HEK293 (cell line): ENCODE measurements around the gene ZBTB20.

ENCODE experiments used
- CTCF ChIA-PET: fragments of 350-600 bp; formaldehyde crosslinking; extraction: SDS; loops from one replicate; lab custom pipeline; 2021; ENCODE audit warnings: antibody characterized with exemption; lab: Yijun Ruan, JAX
- POLR2A ChIA-PET: fragments of 300-600 bp; formaldehyde crosslinking; extraction: SDS; loops from one replicate; lab custom pipeline; 2020; ENCODE audit warnings: antibody characterized with exemption, inconsistent platforms; lab: Yijun Ruan, JAX
- H3K27ac ChIP-seq: fragments of 200-500 bp; sonication (Bioruptor generic); 2 replicates; pipeline ENCODE4 v1.5.1; 2014; ENCODE audit warnings: low read depth, low read length, control low read depth, inconsistent platforms; ENCODE audit errors: extremely low read depth
- H3K36me3 ChIP-seq, 2 experiments: fragments of 200-500 bp in 1 of 2; sonication (Bioruptor generic) in 1 of 2; 1 replicate in 1 of 2; 2 replicates in 1 of 2; pipeline ENCODE4 v1.5.1; 2014 to 2017; ENCODE audit warnings: inconsistent platforms in 2 of 2, low read length in 2 of 2; ENCODE audit not compliant: control insufficient read depth in 2 of 2, insufficient read depth in 1 of 2
- H3K4me1 ChIP-seq: fragments of 200-500 bp; sonication (Bioruptor generic); 2 replicates; pipeline ENCODE4 v1.5.1; 2014; ENCODE audit warnings: mild to moderate bottlenecking, low read length, inconsistent platforms; ENCODE audit not compliant: control insufficient read depth, insufficient read depth
- H3K4me3 ChIP-seq: 2 replicates; pipeline ENCODE4 v1.5.1; 2011; ENCODE audit warnings: low read depth, mild to moderate bottlenecking, control low read depth, low read length, moderate library complexity
- H3K9me3 ChIP-seq: fragments of 200-500 bp; sonication (Bioruptor generic); 2 replicates; pipeline ENCODE4 v1.5.1; 2014; ENCODE audit warnings: low read depth, low read length, inconsistent platforms; ENCODE audit not compliant: control insufficient read depth, insufficient read depth
- FEZF1 ChIP-seq: fragments of 450-650 bp; formaldehyde crosslinking; IDR thresholded peaks from 2 replicates; pipeline ENCODE4 v1.5.1; 2016; ENCODE audit warnings: missing biosample characterization, missing genetic modification characterization
- HOXD13 ChIP-seq: sonication (generic); formaldehyde crosslinking; IDR thresholded peaks from 2 replicates; pipeline ENCODE4 v1.8.0; 2022; ENCODE audit warnings: missing genetic modification reagents, borderline replicate concordance
- IKZF3 ChIP-seq: fragments of 450-650 bp; IDR thresholded peaks from 2 replicates; pipeline ENCODE4 v1.5.0; 2018; ENCODE audit warnings: missing biosample characterization, mild to moderate bottlenecking, missing genetic modification characterization, moderate library complexity
- MEIS1 ChIP-seq: sonication (generic); formaldehyde crosslinking; IDR thresholded peaks from 2 replicates; pipeline ENCODE4 v1.8.1; 2022; ENCODE audit warnings: missing genetic modification reagents, mild to moderate bottlenecking, borderline replicate concordance
- MYNN ChIP-seq: fragments of 450-650 bp; formaldehyde crosslinking; IDR thresholded peaks from 2 replicates; pipeline ENCODE4 v1.5.1; 2016; ENCODE audit warnings: missing biosample characterization, missing genetic modification characterization, borderline replicate concordance
- MZF1 ChIP-seq: fragments of 450-650 bp; formaldehyde crosslinking; IDR thresholded peaks from 2 replicates; pipeline ENCODE4 v1.5.1; 2017; ENCODE audit warnings: missing biosample characterization, missing genetic modification characterization, borderline replicate concordance
- RBAK ChIP-seq: fragments of 450-650 bp; formaldehyde crosslinking; IDR thresholded peaks from 2 replicates; pipeline ENCODE4 v1.5.1; 2016; ENCODE audit warnings: missing biosample characterization, missing genetic modification characterization
- ZBTB1 ChIP-seq: fragments of 450-650 bp; formaldehyde crosslinking; IDR thresholded peaks from 2 replicates; pipeline ENCODE4 v1.5.1; 2016; ENCODE audit warnings: missing biosample characterization, missing genetic modification characterization
- ZBTB7A ChIP-seq: fragments of 450-650 bp; formaldehyde crosslinking; IDR thresholded peaks from 2 replicates; pipeline ENCODE4 v1.5.1; 2016; ENCODE audit warnings: low read depth, missing biosample characterization, missing genetic modification characterization
- ZEB2 ChIP-seq: fragments of 450-650 bp; formaldehyde crosslinking; IDR thresholded peaks from 2 replicates; pipeline ENCODE4 v1.5.1; 2016; ENCODE audit warnings: missing biosample characterization, missing genetic modification characterization
- ZNF114 ChIP-seq: fragments of 450-650 bp; formaldehyde crosslinking; IDR thresholded peaks from 2 replicates; pipeline ENCODE4 v1.5.0; 2017; ENCODE audit warnings: missing biosample characterization, missing genetic modification characterization
- ZNF146 ChIP-seq: fragments of 450-650 bp; formaldehyde crosslinking; IDR thresholded peaks from 2 replicates; pipeline ENCODE4 v1.5.1; 2016; ENCODE audit warnings: missing biosample characterization, missing genetic modification characterization
- ZNF16 ChIP-seq: fragments of 450-650 bp; formaldehyde crosslinking; IDR thresholded peaks from 2 replicates; pipeline ENCODE4 v1.5.1; 2016; ENCODE audit warnings: low read depth, missing biosample characterization, missing genetic modification characterization
- ZNF366 ChIP-seq: fragments of 450-650 bp; formaldehyde crosslinking; conservative IDR thresholded peaks from 2 replicates; pipeline ENCODE4 v1.5.1; 2016; ENCODE audit warnings: missing biosample characterization, missing genetic modification characterization
- ZNF510 ChIP-seq: fragments of 450-650 bp; formaldehyde crosslinking; IDR thresholded peaks from 2 replicates; pipeline ENCODE4 v1.5.1; 2018; ENCODE audit warnings: mild to moderate bottlenecking, missing genetic modification characterization, missing biosample characterization; ENCODE audit not compliant: insufficient replicate concordance
- ZNF514 ChIP-seq: fragments of 450-650 bp; formaldehyde crosslinking; IDR thresholded peaks from 2 replicates; pipeline ENCODE4 v1.5.1; 2016; ENCODE audit warnings: missing biosample characterization, missing genetic modification characterization
- ZNF549 ChIP-seq: fragments of 450-650 bp; IDR thresholded peaks from 2 replicates; pipeline ENCODE4 v1.5.1; 2018; ENCODE audit warnings: missing biosample characterization, missing genetic modification characterization, mild to moderate bottlenecking, inconsistent platforms, moderate library complexity
- ZSCAN16 ChIP-seq: fragments of 450-650 bp; formaldehyde crosslinking; IDR thresholded peaks from 2 replicates; pipeline ENCODE4 v1.5.1; 2016; ENCODE audit warnings: missing biosample characterization, missing genetic modification characterization
- TF ChIP-seq, protein P1 (sequence below): fragments of 450-650 bp; formaldehyde crosslinking; IDR thresholded peaks from 2 replicates; pipeline ENCODE4 v1.5.1; 2016; ENCODE audit warnings: missing biosample characterization, missing genetic modification characterization
- TF ChIP-seq, protein P2 (sequence below): fragments of 450-650 bp; formaldehyde crosslinking; IDR thresholded peaks from 2 replicates; pipeline ENCODE4 v1.5.1; 2016; ENCODE audit warnings: missing biosample characterization, missing genetic modification characterization
- TF ChIP-seq, protein P3 (sequence below): fragments of 450-650 bp; formaldehyde crosslinking; conservative IDR thresholded peaks from 2 replicates; pipeline ENCODE4 v1.5.1; 2016; ENCODE audit warnings: low read depth, missing biosample characterization, missing genetic modification characterization
- TF ChIP-seq, protein P4 (sequence below): fragments of 450-650 bp; formaldehyde crosslinking; IDR thresholded peaks from 2 replicates; pipeline ENCODE4 v1.5.1; 2016; ENCODE audit warnings: missing biosample characterization, missing genetic modification characterization
- TF ChIP-seq, protein P5 (sequence below): fragments of 450-650 bp; formaldehyde crosslinking; IDR thresholded peaks from 2 replicates; pipeline ENCODE4 v1.5.1; 2016; ENCODE audit warnings: missing biosample characterization, missing genetic modification characterization, low read depth

Gene ZBTB20

DNA sequence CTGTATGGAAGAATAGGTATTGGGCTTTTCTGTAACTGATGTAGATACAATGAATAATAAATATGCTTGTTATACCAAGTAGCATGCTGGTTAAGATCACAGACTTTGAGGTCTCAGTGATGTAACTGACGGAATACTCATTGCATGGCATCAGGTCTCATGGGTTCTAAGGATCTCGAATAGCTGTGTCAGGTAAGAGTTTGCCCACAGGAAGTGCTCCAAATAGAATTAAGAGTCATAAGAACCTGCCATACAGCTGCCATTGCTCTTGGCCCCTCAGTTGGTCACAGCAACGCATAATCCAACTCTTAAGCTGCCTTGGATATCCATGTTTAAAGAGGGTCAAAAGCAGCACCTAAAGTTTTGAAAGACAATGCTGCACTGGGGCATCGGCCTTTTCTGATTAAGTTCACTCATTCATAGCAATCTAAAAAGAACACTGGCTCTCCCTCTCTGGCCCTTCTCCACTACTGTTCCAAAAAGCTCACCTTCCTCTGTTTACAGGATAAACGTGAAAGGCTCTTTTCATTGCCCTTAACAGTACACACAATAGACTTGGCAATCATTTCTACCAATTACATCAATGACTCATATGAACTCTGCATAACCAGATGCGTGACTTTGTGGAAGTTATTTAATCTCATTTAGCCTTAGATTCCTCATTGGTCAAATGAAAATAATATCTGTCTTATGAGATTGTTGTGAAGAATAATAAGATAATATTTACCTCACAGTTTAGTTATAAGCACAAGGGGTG, 74.6 kb downstream of the ZBTB20 start:
- ChIA-PET POLR2A (no interaction called here), CTCF (no interaction called here)
- TF ChIP-seq ZNF549 (tag by site-specific recombination) (no peak), ZSCAN16 (tag by site-specific recombination) (no peak), MZF1 (tag by site-specific recombination) (no peak), ZNF514 (tag by site-specific recombination) (no peak), ZNF16 (tag by site-specific recombination) (no peak), ZNF366 (no peak), MYNN (tag by site-specific recombination) (no peak), ZEB2 (tag by site-specific recombination) (no peak)
- TF ChIP-seq, protein P1, sequence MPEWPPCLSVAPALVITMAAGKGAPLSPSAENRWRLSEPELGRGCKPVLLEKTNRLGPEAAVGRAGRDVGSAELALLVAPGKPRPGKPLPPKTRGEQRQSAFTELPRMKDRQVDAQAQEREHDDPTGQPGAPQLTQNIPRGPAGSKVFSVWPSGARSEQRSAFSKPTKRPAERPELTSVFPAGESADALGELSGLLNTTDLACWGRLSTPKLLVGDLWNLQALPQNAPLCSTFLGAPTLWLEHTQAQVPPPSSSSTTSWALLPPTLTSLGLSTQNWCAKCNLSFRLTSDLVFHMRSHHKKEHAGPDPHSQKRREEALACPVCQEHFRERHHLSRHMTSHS (tag by site-specific recombination): no peak
- TF ChIP-seq, protein P2, sequence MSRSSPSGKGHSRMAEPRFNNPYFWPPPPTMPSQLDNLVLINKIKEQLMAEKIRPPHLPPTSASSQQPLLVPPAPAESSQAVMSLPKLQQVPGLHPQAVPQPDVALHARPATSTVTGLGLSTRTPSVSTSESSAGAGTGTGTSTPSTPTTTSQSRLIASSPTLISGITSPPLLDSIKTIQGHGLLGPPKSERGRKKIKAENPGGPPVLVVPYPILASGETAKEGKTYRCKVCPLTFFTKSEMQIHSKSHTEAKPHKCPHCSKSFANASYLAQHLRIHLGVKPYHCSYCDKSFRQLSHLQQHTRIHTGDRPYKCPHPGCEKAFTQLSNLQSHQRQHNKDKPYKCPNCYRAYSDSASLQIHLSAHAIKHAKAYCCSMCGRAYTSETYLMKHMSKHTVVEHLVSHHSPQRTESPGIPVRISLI (tag by site-specific recombination): no peak
- TF ChIP-seq, protein P3, sequence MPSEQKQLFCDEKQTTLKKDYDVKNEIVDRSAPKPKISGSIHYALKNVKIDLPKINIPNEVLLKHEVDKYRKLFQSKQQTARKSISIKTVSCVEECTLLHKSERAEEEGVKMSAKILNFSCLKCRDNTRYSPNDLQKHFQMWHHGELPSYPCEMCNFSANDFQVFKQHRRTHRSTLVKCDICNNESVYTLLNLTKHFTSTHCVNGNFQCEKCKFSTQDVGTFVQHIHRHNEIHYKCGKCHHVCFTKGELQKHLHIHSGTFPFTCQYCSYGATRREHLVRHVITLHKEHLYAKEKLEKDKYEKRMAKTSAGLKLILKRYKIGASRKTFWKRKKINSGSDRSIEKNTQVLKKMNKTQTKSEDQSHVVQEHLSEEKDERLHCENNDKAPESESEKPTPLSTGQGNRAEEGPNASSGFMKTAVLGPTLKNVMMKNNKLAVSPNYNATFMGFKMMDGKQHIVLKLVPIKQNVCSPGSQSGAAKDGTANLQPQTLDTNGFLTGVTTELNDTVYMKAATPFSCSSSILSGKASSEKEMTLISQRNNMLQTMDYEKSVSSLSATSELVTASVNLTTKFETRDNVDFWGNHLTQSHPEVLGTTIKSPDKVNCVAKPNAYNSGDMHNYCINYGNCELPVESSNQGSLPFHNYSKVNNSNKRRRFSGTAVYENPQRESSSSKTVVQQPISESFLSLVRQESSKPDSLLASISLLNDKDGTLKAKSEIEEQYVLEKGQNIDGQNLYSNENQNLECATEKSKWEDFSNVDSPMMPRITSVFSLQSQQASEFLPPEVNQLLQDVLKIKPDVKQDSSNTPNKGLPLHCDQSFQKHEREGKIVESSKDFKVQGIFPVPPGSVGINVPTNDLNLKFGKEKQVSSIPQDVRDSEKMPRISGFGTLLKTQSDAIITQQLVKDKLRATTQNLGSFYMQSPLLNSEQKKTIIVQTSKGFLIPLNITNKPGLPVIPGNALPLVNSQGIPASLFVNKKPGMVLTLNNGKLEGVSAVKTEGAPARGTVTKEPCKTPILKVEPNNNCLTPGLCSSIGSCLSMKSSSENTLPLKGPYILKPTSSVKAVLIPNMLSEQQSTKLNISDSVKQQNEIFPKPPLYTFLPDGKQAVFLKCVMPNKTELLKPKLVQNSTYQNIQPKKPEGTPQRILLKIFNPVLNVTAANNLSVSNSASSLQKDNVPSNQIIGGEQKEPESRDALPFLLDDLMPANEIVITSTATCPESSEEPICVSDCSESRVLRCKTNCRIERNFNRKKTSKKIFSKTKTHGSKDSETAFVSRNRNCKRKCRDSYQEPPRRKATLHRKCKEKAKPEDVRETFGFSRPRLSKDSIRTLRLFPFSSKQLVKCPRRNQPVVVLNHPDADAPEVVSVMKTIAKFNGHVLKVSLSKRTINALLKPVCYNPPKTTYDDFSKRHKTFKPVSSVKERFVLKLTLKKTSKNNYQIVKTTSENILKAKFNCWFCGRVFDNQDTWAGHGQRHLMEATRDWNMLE (tag by site-specific recombination): no peak
- TF ChIP-seq, protein P4, sequence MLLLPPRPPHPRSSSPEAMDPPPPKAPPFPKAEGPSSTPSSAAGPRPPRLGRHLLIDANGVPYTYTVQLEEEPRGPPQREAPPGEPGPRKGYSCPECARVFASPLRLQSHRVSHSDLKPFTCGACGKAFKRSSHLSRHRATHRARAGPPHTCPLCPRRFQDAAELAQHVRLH (tag by site-specific recombination): no peak
- TF ChIP-seq, all 188 proteins: peak for 0

DNA sequence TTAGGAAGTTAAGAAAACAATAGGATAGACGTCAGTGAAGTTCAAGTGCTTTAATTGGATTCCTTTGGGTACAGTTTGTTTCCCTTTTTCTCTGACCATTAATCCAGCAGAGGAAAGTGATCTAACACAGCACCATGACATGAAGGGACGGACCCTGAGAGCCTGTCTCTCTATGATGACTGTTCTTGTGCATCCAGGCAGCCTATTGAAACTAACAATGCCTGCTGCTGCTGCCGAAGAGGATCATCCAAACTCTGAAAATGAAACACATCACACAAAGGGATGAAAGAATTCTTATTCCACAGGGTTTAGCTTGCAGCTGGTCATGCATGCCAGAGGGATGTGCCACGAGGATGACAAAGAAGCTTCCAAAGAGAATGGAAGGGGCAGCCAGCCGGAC, 75.5 kb downstream of the ZBTB20 start:
- TF ChIP-seq, protein P5, sequence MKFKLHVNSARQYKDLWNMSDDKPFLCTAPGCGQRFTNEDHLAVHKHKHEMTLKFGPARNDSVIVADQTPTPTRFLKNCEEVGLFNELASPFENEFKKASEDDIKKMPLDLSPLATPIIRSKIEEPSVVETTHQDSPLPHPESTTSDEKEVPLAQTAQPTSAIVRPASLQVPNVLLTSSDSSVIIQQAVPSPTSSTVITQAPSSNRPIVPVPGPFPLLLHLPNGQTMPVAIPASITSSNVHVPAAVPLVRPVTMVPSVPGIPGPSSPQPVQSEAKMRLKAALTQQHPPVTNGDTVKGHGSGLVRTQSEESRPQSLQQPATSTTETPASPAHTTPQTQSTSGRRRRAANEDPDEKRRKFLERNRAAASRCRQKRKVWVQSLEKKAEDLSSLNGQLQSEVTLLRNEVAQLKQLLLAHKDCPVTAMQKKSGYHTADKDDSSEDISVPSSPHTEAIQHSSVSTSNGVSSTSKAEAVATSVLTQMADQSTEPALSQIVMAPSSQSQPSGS (tag by site-specific recombination): no peak
- TF ChIP-seq MEIS1 (CRISPR knock-in tag) (no peak), RBAK (no peak), ZNF146 (tag by site-specific recombination) (no peak), ZNF114 (no peak), HOXD13 (CRISPR knock-in tag) (no peak), ZNF16 (tag by site-specific recombination) (no peak), ZBTB1 (tag by site-specific recombination) (no peak), ZNF510 (tag by site-specific recombination) (no peak), IKZF3 (no peak), ZBTB7A (tag by site-specific recombination) (no peak), FEZF1 (no peak)
- TF ChIP-seq, protein P2 (tag by site-specific recombination): no peak
- H3K27ac ChIP-seq: no peak overlapping the region
- no peaks in the 10 kb centered on the region for H3K4me1 ChIP-seq
- no peak overlapping the region for H3K4me3 ChIP-seq
- ChIA-PET POLR2A (no interaction called here), CTCF (interaction anchor here (0.5 kb wide), 1 partner anchor 23 kb away, joined by 3 read pairs; no protein-coding TSS in a partner anchor)
- no peaks in the 10 kb centered on the region for H3K36me3 ChIP-seq
- H3K9me3 ChIP-seq: no peaks in the 10 kb centered on the region

More for the DNA sequence above, 74.6 kb downstream of the ZBTB20 start:
- H3K27ac ChIP-seq: no peak overlapping the region
- no peaks in the 10 kb centered on the region for H3K4me1 ChIP-seq
- H3K36me3 ChIP-seq: no peaks in the 10 kb centered on the region
- H3K9me3 ChIP-seq: no peaks in the 10 kb centered on the region
- no peak overlapping the region for H3K4me3 ChIP-seq
